GM18526 (cell line): ENCODE results near the gene IGFL3.

Experiments
- POLR2A ChIP-seq: IDR thresholded peaks from 3 replicates; pipeline ENCODE4 v1.6.1; 2011; ENCODE audit not compliant: insufficient read length; ENCODE audit errors: extremely low read depth

Gene IGFL3

GRCh38 chr19:46124638-46125115 lies at the start of gene IGFL3:
IGFL3 (minus strand) TSS chr19:46124688; CDS start chr19:46124649, 39 bp downstream.
- TF ChIP-seq POLR2A: no peak

- no peak for TF ChIP-seq POLR2A
Measured at GRCh38 chr19:46173886-46174480, 49.5 kb upstream of the IGFL3 start.

GRCh38 chr19:46162731-46163130 lies 38.2 kb upstream of the IGFL3 start:
- no peak for TF ChIP-seq POLR2A

- TF ChIP-seq POLR2A: no peak
Measured at GRCh38 chr19:46160233-46160775, 35.8 kb upstream of the IGFL3 start.

GRCh38 chr19:46159418-46160232 lies 35.1 kb upstream of the IGFL3 start:
- TF ChIP-seq POLR2A: no peak

- no peak for TF ChIP-seq POLR2A
Measured at GRCh38 chr19:46155237-46155636, 30.7 kb upstream of the IGFL3 start.

- TF ChIP-seq POLR2A: no peak
Measured at GRCh38 chr19:46150606-46151005, 26.1 kb upstream of the IGFL3 start.

GRCh38 chr19:46147791-46148288 lies 23.4 kb upstream of the IGFL3 start, which contains the start of gene IGFL2:
IGFL2 (plus strand) TSS chr19:46148238; CDS start chr19:46148279, 41 bp downstream.
- no peak for TF ChIP-seq POLR2A

- TF ChIP-seq POLR2A: no peak
Measured at GRCh38 chr19:46147166-46147740, 22.8 kb upstream of the IGFL3 start.

- TF ChIP-seq POLR2A: no peak
Measured at GRCh38 chr19:46144756-46145155, 20.3 kb upstream of the IGFL3 start.

- TF ChIP-seq POLR2A: no peak
Measured at GRCh38 chr19:46142294-46142693, 17.8 kb upstream of the IGFL3 start.

GRCh38 chr19:46141421-46141820 lies 16.9 kb upstream of the IGFL3 start:
- no peak for TF ChIP-seq POLR2A

GRCh38 chr19:46137915-46138473 lies 13.5 kb upstream of the IGFL3 start:
- no peak for TF ChIP-seq POLR2A

- no peak for TF ChIP-seq POLR2A
Measured at GRCh38 chr19:46134527-46134926, 10.0 kb upstream of the IGFL3 start.

GRCh38 chr19:46133777-46134241 lies 9.3 kb upstream of the IGFL3 start:
- TF ChIP-seq POLR2A: no peak

GRCh38 chr19:46133101-46133627 lies 8.7 kb upstream of the IGFL3 start:
- TF ChIP-seq POLR2A: no peak
